Skin epidermis (tissue), 12 donors: Measurements from ENCODE around the gene TMUB1.

ENCODE experiments used
- H3K27ac ChIP-seq, 21 experiments: fragments of 200-600 bp; sonication (generic) in 11 of 21; one replicate each; pipeline ENCODE4 v1.5.0; 2020; ENCODE audit warnings: mild to moderate bottlenecking in 3 of 21, inconsistent platforms in 2 of 21, moderate library complexity in 2 of 21
- H3K4me3 ChIP-seq, 7 experiments: fragments of 200-600 bp; sonication (generic) in 2 of 7; one replicate each; pipeline ENCODE4 v1.5.0; 2020; ENCODE audit warnings: inconsistent platforms in 2 of 7, mild to moderate bottlenecking in 2 of 7, moderate library complexity in 1 of 7

TMUB1 gene

DNA sequence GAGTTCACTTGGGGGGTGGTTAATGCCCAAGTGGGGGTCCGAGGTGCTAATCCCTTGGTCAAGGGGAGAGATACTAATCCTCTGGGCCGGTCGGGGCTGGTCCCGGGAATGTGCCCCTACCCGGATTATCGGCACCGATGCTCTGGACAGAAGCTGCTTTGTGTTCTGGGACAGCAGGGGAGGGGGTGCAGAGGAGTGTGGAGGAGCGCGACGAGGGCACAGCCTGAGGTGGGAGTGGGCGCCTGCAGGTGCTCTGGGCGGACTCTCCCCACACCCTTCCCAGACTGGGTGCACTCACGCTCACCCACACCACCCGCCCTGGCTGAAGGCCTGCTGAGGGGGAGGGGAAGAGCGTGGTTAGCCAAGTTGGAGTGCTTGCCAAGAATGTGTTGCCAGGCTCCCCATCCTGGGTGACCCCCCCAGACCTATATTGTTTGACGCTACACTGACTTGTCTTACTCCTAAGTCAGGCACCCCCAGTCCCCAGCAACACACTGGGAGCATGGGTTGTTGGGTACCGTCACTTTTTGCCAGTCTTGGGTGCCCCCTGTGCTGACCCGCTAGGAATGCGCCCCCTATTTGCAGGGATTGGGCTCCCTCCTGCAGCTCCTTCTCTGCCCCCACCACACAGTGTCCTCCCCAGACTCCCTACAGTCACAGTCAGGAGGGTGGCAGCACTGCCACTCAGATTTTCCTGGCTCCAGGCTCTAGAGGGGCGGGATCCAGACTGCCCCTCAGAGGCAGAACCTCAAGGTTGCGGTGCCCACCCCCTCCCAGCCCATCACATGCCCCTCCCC, 22.7 kb downstream of the TMUB1 start:
- Histone ChIP-seq H3K27ac (peak overlapping the region in 20 of 21 experiments; percentile 83 to 98 (median 92)), H3K4me3 (peak overlapping the region; percentile 61 to 95 (median 76))

DNA sequence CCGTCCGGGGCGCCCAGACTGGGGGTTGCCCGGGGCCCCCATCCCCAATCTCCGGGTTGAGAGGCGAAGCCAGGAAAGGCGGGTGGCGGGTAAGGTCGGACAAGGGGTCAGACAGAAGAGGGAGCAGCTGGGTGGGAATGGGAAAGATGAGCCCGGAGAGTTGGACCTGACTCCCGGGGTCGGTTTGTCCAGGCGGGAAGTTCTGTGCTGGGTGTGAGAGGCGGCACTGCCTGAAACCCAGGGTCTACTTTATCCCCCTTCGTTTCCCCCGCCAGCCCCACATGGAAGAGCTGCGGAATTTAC, 23.2 kb downstream of the TMUB1 start:
- Histone ChIP-seq H3K4me3 (peak overlapping the region; percentile 61 to 95 (median 76)), H3K27ac (peak overlapping the region; percentile 79 to 98 (median 92))

DNA sequence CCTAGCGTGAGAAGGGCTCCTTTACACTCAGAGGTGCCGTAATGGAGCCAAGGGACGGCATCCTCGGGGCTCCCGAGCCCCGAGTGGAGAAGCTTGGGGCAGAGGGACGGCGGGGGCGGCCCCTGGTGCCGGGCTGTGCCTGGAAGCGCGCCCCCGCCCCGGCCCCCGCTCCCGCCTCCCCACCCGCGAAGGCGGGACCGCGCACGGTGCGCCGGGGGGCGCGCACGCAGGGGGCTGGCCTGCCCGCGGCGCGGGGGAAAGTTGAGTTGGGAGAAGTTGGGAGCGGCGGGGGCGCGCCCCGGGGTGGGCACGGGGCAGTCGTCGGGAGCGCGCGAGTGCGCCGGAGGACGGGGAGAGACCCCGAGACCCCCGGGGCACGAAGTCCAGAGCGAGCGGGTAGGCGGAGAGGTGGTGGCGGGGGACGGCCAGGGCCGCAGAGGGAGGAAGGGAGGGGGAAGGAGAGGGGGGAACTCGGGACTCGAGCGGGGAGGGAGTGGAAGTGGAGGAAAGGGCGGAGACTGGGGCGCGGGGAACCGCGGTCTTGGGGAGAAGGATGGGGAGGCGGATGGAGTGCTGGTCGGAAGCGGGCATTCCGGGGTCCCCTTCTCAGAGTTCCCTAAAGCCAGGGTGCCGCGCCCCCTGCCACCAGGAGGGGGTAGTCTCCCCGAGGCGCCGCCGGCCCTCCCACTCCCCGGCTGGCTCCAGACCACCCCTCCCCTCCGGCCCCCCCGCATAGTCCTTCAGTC, 23.8 kb downstream of the TMUB1 start, which contains the start of gene SLC4A2:
Gene SLC4A2, plus strand, starts transcription at position 223 of the 746 bp plus-strand sequence. CDS start 2,399 bp downstream, outside the sequence.
- Histone ChIP-seq H3K4me3 (peak within 1 kb of the TSS; percentile 61 to 95 (median 76)), H3K27ac (peak within 1 kb of the TSS; percentile 79 to 98 (median 92))

DNA sequence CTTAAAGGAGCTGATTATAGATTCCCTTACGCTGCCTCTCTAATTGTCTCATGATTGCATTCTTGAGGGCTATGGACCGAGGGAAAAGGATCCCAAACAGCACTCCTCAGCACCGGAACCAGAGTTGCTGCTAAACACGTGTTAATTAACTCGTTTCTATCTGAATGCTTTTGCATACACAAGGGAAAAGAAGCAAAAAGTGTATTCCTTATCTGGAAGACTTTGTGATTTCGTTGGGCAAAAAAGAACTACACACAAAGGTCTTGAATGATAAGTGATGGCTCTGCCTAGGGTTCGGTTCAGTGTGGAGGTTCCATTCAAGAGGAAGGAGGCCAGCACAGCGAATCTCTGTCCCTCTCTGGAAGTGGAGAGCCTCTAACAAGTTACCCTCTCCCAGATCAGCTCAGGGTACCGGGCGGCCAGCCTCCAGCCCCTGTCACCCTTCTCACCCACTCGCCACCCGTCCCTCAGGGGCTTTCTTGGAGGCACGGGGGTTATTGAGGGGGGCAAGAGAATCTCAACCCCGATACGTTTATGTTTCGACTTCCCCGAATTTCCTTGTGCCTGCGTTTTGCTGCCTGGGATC, 24.4 kb downstream of the TMUB1 start:
- peak overlapping the region; percentile 50 to 98 (median 92) for H3K27ac ChIP-seq
- peak overlapping the region; percentile 61 to 95 (median 76) for H3K4me3 ChIP-seq

DNA sequence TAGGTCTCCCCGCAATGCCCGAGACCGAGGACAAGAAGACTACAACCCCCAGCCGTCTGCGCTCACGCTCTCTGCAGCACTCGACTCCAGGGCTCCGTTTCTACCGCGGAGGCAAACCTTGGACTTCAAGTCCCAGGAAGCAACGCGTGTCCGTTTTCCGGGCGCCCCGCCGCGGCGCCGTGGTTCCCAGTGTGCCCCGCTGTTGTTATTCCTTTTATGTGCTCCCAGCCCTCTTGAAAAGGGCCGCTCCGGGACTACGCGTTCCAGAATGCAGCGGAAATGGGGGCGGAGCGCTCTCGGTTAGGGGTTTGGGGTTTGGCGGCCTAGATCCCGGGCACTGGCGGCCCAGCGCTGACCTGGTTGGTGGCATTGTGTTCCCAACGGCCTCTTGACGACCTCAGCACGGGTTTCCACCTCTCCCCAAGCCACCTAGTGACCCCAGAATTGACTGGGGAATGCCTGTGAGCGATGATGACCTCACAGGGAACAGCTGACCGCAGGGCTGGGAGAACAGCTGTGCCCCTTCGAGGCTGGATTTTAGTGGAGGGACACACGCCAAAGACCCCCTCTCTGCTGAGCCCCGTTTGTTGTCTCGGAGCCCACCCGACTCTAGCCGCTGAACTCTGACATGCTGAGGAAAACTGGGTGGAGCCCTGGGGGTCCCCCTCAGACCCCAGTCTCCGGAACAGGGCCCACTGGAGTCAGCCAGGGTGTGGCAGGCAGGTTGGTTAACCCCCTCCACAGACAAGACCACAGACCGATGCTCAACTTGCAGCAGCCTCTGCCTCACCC, 25.1 kb downstream of the TMUB1 start:
- peak overlapping the region; percentile 27 to 98 (median 92) for H3K27ac ChIP-seq
- peak overlapping the region; percentile 61 to 95 (median 76) for H3K4me3 ChIP-seq

DNA sequence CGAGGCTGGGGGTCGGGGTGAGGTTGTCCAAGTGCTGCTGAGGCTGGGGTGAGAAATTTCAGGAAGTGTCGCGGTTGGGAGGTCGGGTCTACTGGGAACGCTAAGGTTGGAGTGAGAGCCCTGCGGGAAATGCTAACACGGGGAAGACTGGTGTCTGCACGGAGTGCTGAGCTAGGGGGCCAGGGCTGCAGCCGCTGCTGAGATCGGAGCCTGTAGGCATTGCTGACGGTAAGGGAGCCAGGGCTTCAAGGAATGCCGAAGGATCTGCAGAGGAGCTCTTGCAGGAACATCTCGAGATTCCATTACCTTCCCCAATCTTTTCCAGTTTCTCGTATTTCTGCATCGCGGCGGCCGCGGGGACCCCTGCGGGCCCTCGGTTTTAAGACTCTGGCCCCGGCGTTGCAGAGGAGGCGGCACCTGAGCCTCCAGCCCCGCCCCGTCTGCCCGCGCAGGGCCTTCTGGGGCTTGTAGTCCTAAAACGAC, 25.7 kb downstream of the TMUB1 start, which contains the start of gene CDK5:
Gene CDK5, minus strand, starts transcription at position 392 of the 483 bp plus-strand sequence. Its CDS starts 49 bp downstream, at position 343.
- Histone ChIP-seq H3K4me3 (peak within 1 kb of the TSS; percentile 61 to 95 (median 76)), H3K27ac (peak within 1 kb of the TSS; percentile 27 to 98 (median 92))

DNA sequence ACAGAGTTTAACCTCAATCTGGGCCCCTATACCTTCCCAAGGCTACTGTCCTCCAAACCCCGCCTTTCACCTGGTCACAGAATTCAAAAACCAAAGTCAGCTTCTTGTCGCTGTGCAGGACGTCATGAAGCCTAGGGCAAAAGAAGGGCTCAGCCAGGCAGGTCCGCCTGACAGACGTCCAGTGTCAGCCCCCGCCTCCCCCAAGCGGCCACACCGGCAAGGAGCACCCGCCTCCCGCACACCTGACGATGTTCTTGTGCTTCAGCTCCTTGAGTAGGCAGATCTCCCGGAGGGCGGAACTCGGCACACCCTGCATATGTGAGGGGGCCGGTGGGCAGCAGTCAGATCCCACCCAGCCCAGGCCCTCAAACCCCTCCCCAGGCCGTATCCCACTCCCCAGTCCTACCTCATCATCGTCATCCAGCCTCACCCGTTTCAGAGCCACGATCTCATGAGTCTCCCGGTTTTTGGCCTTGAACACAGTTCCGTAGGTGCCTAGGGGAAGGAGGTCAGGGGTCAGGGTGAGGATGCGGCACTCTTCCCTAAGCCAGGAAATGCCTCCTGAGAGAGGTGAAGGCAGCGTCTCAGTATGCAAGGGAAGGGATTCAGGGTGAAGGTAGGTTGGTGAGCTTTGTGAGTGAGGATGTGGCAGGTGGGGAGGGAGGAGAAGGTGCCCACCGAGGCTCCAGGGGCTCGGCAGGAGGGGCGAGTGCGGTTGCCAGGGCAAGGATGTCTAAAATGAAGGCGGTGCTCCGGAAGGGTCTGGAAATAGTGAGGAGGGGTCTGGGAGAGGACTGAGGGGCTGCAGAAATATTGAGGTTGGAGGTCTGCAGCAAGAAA, 26.4 kb downstream of the TMUB1 start:
- H3K4me3 ChIP-seq, result peak overlapping the region; percentile 61 to 95 (median 76)
- peak overlapping the region in 16 of 21 experiments; percentile 1 to 98 (median 90) for H3K27ac ChIP-seq

DNA sequence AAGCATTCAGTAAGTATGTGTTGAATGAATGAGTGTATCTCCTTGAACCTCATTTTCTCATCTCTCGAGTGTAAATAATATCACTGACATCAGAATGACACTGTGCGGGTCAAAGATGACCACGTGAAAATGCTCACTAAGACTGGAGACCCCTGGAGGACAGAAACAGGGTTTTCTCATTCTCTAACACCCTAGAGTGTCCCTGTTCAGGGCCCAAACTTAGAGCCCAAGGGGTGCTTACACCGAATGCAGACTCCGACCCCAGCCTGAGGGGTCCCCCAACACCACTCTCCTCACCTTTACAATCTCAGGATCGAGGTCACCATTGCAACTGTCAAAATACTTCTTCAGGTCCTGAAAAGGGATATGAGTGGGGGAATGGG, 27.0 kb downstream of the TMUB1 start:
- Histone ChIP-seq H3K27ac (no peak overlapping the region), H3K4me3 (no peak overlapping the region)

DNA sequence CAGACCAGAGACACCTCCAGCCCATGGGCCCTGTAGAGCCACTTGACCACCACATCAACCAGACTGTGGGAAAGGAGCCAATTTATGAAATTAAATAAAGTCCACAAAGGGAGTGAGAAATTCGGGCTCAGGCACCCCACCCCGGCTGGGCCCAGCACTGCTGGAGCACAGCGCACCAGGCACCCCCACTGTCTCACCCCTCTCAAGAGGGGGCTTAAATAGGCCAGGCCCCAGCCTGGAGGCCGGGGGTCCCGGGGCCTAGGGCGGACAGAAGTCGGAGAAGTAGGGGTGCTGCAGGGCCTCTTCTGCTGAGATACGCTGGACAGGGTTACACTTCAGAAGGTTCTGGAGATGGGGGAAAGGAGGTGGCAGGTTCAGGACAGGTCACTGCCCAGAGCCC, 29.5 kb downstream of the TMUB1 start:
- Histone ChIP-seq H3K27ac (no peak overlapping the region), H3K4me3 (no peak overlapping the region)

DNA sequence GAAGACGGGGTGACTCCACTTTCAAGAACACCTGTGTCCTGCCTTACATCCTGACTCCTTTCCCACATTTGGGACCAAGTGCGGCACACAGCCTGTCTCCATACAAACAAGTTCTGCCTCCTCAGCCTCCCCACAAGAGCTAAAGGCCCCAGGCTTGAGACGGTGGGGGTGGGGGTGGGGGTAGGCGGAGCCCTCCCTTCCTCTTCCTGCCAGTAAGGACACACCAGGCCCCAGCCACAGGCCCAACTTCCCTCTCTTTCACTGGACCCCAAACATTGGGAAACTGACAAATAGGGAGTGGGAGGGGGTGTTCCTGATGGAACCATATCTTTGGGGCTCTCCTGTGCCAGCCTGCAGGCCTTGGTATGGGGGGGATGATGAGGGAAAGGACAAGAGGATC, 30.2 kb downstream of the TMUB1 start:
- H3K27ac ChIP-seq, result no peak overlapping the region
- H3K4me3 ChIP-seq, result no peak overlapping the region

DNA sequence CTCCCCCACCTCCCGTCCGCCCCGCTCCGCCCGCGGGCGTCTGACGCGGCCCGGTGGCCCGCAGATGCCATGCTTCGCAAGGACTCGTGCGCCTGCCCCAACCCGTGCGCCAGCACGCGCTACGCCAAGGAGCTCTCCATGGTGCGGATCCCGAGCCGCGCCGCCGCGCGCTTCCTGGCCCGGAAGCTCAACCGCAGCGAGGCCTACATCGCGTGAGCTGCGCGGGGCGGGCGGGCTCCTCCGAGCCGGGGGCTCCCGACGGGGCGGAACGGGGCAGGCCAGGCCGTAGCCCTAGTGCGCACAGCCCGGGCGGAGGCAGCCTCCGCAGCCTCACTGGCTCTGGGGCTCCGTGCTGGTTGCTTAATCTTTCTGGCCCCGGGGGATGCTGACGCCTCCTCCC, 32.2 kb downstream of the TMUB1 start:
- Histone ChIP-seq H3K4me3 (no peak overlapping the region), H3K27ac (no peak overlapping the region)

DNA sequence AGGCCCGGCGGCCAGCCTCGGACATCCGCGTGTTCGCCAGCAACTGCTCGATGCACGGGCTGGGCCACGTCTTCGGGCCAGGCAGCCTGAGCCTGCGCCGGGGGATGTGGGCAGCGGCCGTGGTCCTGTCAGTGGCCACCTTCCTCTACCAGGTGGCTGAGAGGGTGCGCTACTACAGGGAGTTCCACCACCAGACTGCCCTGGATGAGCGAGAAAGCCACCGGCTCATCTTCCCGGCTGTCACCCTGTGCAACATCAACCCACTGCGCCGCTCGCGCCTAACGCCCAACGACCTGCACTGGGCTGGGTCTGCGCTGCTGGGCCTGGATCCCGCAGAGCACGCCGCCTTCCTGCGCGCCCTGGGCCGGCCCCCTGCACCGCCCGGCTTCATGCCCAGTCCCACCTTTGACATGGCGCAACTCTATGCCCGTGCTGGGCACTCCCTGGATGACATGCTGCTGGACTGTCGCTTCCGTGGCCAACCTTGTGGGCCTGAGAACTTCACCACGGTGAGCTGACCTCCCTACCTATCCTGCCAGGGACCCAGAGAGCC, 34.3 kb downstream of the TMUB1 start:
- H3K27ac ChIP-seq, result no peak overlapping the region
- H3K4me3 ChIP-seq, result no peak overlapping the region

DNA sequence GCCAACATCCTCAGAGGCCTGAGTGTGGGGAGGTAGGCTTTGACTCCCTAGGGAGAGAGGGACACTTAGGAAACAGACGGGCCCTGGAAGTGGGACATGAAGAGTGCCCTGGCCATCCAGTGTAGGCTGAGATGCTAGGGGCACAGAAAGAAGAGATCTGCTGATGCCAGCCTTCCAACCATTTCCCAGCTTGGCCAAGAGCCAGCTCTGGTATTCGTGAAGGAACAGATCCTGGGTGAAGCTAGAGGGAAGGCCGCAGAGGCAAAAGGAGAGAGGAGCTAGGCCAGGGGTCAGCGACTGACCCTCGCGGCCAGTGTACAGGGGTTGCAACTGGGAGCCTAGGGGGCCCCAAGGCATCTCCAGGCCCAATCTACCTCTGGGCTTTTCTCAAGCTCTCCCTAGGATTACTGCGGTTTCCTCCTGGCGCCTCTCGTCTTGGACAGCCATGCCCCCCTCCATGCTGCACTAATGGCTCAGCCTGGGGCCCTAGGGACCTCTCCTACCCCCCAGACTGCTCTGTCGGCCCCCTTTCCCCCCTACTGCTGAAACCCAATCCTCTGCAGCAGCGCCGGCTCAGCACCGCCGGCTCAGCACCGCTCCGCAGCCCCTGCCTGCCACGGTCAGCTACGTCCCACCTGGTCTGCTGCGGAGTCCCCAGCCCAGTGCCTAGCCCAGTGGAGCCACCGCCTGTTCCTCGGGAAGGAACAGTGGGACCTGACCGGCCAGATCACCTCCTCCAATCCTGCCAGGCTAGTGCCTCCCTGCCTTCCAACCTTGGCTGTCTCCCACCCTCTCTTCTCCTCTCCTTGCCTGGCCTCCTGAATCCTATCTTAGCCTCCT, 35.1 kb downstream of the TMUB1 start, which contains the start of gene ASIC3:
Gene ASIC3, plus strand, starts transcription at position 556 of the 840 bp plus-strand sequence. CDS start 355 bp downstream, outside the sequence.
- no peak within 1 kb of the TSS for H3K4me3 ChIP-seq
- H3K27ac ChIP-seq, result no peak within 1 kb of the TSS

DNA sequence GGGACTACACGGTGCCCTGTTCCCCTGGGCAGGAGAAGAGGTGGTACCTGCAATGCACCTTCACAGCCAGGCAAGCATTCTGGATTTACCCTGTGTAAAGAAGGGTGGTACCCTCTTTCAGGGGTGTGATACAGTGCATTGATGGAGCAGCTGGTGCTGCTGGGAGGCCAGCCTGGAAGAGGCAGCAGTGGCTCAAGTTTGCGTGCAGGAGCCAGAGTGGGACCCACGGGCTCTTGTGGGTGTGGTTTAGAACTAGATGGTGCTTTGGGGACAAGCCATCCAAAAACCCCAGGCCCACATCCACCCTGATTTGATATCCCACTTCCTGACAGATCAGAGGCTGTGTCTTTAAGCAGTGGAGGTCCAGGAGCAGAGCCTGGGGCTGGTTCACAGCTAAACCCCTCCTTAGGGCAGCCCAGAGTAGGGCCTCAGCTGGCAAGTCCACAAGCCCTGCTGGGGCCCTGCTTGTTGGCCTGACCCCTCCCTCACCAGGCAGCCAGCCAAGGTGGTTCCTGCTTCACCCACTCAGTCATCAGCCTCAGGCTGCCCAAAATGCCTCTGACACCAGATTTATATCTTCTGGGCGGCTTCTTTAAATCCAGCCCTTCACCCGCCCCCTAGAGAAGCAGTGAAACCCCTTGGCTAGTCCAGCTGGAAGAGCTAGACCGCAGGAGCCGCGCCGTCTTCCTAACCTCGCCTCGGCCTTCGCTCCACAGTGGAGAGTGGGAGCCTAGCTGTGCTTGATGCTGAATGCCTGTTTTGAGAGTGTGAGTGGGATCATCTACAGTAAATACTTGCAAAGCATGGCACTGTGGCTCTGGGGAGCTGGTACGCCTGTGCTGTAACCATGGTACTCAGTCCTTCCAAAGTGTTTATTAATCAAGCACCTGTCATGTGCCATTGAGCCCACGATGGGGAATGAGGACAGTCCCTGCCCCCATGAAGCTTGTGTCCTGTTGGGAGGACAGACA, 36.4 kb downstream of the TMUB1 start:
- H3K4me3 ChIP-seq, result no peak overlapping the region
- H3K27ac ChIP-seq, result no peak overlapping the region

DNA sequence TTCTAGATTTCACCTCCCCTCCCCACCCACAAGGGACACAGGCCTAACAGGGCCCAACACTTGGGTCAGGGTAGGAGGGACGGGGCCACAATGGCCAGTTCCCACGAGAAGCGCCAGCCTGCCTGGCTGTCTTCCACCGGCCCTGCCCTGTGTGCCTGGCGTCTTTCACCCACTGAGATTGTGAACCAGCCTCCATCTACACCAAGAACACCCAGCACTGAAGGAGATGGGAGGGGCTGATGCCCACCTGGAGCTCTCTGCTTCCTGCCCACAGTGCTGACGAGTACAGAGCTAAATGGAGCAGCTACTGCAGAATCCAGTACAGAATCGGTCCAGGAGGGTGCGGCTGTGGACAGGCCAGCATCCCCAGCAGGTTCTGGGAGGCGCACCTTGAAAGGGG, 37.3 kb downstream of the TMUB1 start:
- H3K4me3 ChIP-seq, result no peak overlapping the region

DNA sequence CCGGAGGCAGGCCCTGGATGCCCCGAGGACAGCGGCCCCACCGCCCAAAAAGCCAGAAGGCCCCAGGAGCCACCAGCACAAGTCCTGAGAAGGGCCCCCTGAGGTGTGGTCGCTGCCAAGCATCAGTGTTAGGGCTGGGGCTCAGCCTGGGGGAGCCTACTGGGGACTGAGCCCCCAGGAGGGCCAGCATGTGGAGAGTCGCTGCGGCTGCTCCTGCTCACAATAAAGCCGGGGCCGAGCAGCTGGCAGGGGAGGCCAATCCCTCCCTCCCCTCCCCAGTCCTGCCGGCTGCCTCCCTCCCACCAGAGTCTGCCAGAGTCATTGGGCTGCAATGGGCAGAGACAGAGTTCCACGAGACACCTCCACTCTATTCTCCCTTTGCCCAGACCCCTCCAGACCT, 38.0 kb downstream of the TMUB1 start:
- H3K27ac ChIP-seq, result no peak overlapping the region
- H3K4me3 ChIP-seq, result no peak overlapping the region

More for the DNA sequence above, 37.3 kb downstream of the TMUB1 start:
- H3K27ac ChIP-seq, result no peak overlapping the region
